GM19328 (cell line): ENCODE measurements around the gene CAAP1.
A peak's percentile ranks its signal among the peaks of the same experiment; 100 is the strongest.
"Not testable (repeated sequence)": the region's sequence is repeated elsewhere in the genome, so short reads cannot be mapped to it uniquely, and the experiment has no call there.

Experiments
- ATAC-seq: cut with Tn5 transposase; IDR thresholded peaks from one replicate; pipeline ENCODE4 v1.9.1; 2021; ENCODE audit warnings: mild to moderate bottlenecking, moderate library complexity; ENCODE audit not compliant: unreplicated experiment

Gene CAAP1, protein sequence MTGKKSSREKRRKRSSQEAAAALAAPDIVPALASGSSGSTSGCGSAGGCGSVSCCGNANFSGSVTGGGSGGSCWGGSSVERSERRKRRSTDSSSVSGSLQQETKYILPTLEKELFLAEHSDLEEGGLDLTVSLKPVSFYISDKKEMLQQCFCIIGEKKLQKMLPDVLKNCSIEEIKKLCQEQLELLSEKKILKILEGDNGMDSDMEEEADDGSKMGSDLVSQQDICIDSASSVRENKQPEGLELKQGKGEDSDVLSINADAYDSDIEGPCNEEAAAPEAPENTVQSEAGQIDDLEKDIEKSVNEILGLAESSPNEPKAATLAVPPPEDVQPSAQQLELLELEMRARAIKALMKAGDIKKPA

DNA sequence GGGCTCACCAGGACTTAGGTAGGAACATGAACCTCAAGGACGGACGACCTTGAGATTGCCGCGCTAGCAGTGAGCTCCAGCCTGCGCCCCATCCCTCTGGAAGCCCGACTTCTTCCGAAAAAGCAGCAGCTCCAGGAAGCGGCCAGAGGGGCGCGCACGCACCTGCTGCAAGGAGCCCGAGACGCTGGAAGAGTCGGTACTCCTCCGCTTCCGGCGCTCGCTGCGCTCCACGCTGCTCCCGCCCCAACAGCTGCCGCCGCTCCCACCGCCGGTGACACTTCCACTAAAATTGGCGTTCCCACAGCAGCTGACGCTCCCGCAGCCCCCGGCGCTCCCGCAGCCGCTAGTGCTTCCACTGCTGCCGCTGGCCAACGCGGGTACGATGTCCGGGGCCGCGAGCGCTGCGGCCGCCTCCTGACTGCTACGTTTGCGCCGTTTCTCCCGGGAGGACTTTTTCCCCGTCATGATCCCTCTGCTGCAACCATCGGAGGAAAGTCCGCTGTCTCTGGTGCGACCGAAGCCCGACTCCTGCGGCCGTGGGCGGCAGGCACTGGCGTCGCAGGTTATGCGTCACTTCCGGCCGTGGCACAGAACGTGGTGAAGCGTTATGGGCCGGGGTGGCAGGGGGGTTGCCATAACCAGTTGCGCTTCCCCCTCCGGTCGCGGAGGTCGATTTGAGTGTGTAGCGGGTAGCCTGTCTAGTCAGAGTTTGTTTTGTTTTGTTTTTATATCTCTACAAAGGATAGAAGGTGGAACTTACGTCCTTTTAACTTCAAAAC, at the start of gene CAAP1:
CAAP1 (minus strand) TSS at position 552 of the 779 bp plus-strand sequence; CDS start at position 465, 87 bp downstream.
- ATAC-seq: peak; percentile 92

GRCh38 chr9:26940779-26941178, 48.2 kb upstream of the CAAP1 start:
- no peak for ATAC-seq

GRCh38 chr9:26939955-26940711, 47.5 kb upstream of the CAAP1 start:
- ATAC-seq: no peak

DNA sequence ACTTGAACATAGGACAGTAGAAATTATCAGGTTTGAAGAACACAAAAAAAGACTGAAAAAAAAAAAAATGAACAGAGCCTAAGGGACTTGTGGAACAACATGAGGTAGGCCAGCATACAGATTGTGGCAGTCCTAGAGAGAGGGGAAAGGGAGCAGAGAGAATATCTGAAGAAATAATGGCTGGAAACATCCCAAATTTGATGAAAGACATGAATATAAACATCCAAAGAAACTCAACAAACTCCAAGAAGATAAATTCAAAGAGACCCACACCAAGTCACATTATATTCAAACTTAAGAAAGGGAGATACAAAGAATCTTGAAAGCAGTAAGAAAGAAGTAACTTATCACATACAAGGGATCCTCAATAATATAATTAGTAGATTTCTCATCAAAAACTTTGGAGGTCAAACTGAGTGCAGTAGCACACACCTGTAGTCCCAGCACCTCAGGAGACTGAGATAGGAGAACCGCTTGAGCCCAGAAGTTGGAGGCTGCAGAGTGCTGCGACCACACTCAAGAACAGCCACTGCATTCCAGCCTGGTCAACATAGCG, 45.3 kb upstream of the CAAP1 start:
- ATAC-seq: no peak

DNA sequence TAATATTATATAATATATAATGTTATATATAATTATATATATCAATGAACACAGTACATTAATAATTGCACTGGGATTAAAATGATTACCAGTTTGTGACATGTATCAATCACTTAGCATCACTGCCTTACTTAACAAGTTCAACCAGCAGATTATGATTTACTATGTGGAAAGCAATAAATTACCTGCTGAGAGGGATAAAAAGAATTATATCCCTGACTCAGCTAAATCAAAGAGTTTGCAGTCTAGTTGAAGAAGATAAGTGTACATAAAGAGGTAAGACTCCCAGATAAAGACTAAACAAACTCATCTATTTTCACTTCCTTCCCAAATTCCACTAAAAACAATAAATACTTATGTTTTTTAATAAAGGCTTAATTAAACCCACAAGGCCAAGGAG, 43.2 kb upstream of the CAAP1 start:
- no peak for ATAC-seq

DNA sequence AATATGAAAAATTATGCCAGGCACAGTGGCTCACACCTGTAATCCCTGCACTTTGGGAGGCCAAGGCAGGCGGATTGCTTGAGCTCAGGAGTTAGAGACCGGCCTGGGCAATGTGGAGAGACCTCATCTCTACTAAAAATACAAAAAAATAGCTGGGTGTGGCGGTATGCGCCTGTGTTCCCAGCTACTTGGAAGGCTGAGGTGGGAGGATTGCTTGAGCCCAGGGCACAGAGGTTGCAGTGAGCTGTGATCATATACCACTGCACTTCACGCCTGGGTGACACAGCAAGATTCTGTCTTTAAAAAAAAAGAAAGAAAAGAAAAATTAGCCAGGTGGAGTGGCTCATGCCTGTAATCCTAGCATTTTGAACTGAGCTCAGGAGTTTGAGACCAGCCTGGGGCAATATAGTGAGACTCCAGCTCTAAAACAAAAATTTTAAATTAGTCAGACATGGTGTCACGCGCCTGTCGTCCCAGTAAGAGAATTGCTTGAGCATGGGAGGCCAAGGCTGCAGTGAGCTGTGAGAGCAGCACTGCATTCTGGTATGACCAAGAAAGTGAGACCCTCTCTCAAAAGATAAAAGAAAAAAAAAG, 36.4 kb upstream of the CAAP1 start:
- no peak for ATAC-seq

GRCh38 chr9:26925609-26926008, 33.0 kb upstream of the CAAP1 start:
- no peak for ATAC-seq

DNA sequence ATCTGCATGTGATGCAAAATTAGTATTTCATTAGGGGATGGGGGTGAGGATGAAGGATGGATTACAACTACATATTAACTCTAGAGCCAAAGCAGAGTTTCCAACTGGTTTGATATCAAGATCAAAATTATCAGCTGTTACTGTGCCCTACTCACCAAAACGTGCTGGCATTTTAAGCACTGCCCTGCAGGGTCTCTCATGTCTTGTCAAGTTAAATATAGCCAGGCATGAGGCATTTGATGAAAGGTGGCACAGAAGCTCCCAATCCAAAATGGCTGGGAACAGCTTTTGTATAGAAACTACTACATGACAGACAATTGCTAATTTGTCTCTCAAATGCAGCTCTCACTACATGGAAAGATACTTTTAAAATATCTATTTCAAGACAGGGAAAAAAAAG, 27.1 kb upstream of the CAAP1 start:
- ATAC-seq: no peak

DNA sequence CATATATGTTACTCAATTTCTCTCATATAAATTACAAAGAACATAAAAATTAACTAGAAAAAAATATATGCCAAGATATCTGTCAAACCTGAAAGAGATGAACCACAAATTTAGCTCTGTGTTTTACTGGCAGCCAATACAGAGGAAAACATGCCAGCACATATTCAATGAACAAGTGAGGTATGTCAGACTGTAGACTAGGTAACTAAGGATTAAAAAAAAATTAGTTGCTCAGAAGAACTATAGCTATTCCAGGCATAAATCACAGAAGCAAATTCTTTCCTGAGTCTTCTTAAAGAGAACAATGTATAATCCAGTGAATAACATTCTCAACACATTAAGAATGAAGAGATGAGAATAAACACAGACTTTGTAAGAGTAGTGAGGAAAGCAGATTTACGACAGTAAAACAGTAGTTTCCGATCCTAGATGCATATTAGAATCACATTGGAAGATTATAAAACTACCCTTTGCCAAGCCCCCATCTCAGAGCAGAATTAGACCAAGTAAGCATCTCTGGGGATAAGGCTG, 20.6 kb upstream of the CAAP1 start:
- no peak for ATAC-seq

DNA sequence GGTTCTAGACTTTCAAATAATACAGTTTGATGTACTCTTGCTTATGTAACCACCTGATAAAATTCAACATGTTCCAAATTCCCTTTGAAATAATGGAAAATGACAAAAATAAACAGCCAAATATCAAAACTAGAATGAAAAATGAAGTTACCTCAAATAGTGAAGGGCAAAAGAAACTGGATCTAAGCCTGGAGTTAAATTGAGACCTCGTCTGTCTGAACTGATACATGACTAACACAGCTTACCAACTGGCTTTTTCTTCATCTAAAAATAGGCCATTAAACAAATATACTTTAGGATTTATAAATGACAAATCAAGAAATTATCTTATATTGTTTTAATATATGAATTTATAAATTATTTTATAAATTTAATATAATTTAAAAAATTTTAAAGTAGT, 12.1 kb upstream of the CAAP1 start:
- ATAC-seq: no peak

DNA sequence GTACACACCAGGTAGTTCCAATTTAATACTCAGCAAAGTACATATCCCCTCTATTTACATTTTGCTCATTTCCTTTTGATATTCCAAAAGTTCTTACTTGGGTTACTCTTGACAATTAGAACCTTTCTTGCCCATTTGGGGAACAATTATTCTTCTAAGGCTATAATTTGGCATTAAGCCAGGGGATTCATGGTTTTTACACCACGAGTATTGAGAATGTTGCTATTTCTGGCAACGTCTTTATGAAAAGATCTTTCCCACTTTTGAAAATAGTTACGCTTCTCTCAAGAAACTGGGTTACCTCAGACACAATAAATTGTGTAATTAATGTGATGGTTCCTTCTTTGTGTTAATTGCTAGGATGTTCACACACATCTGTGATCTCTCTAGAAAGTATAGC, 11.5 kb upstream of the CAAP1 start:
- ATAC-seq: no peak

DNA sequence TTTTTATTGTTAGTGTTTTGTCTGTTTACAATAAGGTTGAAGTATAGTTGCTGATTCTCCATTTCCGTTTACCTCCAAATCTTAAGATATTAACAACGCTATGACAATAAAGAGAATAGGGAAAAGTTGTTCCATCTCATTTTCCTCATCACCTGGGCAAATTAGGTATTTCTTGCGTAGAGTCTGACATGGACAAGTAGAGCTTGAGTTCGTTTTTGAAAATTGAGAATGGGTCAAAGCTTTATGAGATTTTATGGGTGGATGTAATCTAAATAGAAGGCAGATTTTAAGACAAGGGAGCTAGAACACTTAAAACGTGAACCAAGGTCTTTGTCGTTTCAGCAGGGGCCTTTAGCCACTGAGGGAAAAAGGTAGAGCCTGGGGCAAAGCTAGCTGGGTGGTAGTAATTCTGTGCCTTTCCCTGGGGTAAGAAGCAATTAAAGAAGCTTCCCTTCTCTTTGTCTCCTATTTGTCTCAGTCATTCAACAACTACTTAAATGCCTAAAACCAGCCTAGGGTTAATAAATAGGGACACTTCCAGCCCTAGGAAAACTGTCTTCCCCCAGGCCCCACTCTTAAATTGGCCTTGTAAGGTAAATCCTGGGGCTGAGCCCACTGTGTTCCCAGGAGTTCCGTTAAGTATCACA, 551 bp upstream of the CAAP1 start:
- no peak for ATAC-seq

DNA sequence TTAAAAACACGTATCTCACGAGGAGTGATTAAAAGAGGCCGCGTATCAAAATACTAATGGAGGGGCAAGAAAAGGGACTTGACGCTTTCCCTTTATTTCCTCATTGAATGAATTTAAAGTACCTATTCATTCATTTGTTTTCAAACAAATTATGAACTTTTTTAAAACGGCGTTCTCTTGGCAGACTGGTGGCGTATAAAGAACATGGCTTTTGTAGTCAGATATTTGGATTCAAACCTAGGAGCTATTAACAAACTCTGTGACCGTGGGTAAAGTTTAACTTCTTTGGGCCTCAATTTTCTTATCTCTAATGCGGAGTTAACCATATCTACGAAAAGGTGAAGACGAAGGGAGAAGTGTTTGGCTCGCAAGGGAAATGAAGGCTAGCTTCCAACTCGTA, 876 bp downstream of the CAAP1 start:
- no peak for ATAC-seq

DNA sequence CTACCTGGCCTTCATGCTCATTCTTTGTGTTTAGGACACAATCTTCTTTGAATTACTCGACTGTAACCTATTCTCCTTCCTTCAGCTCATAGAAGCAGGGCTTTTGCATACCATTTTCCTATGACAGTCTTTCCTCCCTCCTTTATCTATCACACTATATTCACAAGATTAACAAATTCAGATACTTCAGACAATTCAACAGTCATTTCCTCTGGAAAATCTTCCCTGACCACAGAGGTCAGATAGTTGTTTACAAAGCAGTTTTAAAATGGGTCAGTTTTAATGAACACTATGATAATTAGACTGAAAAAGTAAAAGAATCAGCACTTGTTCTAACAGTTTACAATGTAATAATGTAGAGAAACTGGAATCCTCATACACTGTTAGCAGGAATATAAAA, 4.3 kb downstream of the CAAP1 start:
- no peak for ATAC-seq

GRCh38 chr9:26882154-26882553, 10.4 kb downstream of the CAAP1 start:
- ATAC-seq: no peak

GRCh38 chr9:26880262-26880661, 12.3 kb downstream of the CAAP1 start:
- ATAC-seq: no peak

DNA sequence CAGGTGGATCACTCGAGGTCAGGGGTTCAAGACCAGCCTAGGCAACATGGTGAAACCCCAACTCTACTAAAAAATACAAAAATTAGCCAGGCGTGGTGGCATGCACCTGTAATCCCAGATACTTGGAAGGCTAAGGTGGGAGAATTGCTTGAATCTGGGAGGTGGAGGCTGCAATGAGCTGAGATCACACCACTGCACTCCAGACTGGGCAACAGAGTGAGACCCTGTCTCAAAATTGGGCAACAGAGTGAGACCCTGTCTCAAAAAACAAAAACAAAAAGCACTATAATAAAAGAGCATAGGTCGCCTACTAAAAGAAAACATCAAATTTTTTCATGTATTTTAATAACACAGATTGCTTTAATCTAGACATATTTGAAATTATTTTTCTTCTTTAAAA, 17.4 kb downstream of the CAAP1 start:
- ATAC-seq: not testable (repeated sequence)

- ATAC-seq: no peak
Measured at GRCh38 chr9:26870292-26870691, 22.3 kb downstream of the CAAP1 start.

DNA sequence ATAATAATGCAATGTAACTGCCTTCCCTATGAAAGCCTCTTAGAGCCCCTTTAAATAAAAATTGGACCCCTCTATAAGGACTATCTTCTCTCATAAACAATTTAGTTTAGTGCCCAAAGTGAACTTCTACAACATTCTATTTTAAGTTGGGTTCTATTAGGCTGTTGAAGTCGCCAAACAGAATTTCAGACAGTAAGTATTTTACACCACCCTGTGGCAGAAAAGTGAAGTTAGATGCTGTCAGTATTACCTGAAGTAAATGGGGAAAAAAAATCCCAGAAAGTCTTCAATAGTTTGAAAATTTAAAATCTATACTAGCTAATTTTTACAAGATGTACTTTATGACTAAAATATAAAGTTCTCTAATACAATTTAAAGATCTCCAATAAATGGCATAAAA, 29.5 kb downstream of the CAAP1 start:
- no peak for ATAC-seq

DNA sequence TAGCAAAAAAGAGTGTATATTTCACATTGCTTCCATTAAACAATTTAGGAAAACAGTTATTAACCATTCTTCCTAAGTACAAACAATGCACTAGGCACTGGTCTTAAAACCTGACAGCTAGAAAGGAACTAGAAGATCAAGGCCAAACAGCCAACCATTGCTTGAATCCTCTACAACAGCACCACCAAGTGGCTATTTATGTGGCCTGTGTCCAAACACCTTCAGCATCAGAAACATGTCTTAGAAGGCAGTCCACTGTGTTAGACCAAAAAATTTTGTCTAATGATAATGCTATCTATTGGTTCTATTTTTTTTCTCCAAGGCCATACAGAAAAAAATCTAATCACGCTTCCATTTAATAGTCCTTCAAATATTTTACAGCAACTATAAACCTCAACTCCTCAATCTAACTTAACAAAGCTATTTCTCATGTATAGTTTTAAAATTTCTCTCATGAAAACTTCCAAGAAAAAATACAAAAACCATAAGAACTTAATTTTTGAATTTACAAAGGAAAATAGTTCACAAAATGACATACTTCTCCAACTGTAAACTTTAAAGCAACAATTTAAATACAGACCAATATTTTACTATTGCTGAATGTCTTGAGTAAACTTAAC, 36.1 kb downstream of the CAAP1 start:
- peak; percentile 81 for ATAC-seq
